Esophagus muscularis mucosa (tissue), 4 donors: ENCODE results near the gene PIP4K2A. TPM values are rescaled to one million over a fixed set of nuclear protein-coding genes. Genes with fewer than 3 reads are reported as not detected.

Source experiments
- DNase-seq: peaks from one replicate; pipeline ENCODE4 v3.0.0-alpha.2; 2017; ENCODE audit errors: extremely low spot score
- H3K27ac ChIP-seq, 4 donors: fragments of 200-600 bp; sonication (generic); replicated peaks in 1 of 4; 1 replicate in 3 of 4; 2 replicates in 1 of 4; pipeline ENCODE4 v1.5.1; 2016 to 2019; ENCODE audit warnings: mild to moderate bottlenecking in 1 of 4
- H3K27me3 ChIP-seq, 4 donors: fragments of 200-600 bp; sonication (generic); one replicate each; pipeline versions ENCODE4 v1.5.1 to v1.6.0; 2016 to 2019
- H3K36me3 ChIP-seq, 4 donors: fragments of 200-600 bp; sonication (generic); one replicate each; pipeline ENCODE4 v1.5.1; 2016 to 2019
- H3K4me1 ChIP-seq, 4 donors: fragments of 200-600 bp; sonication (generic); one replicate each; pipeline ENCODE4 v1.5.1; 2016 to 2019
- H3K4me3 ChIP-seq, 4 donors: fragments of 200-600 bp; sonication (generic); 1 replicate in 2 of 4; 2 replicates in 2 of 4; pipeline ENCODE4 v1.5.1; 2016 to 2019; ENCODE audit warnings: mild to moderate bottlenecking in 4 of 4, moderate library complexity in 1 of 4
- H3K9me3 ChIP-seq, 4 donors: fragments of 200-600 bp; sonication (generic); 1 replicate in 3 of 4; 2 replicates in 1 of 4; pipeline ENCODE4 v1.5.1; 2016 to 2019
- CTCF ChIP-seq, 3 experiments: fragments of 200-600 bp in 2 of 3; fragments of 450-650 bp in 1 of 3; sonication (generic) in 2 of 3; IDR thresholded peaks; one replicate each; pipeline ENCODE4 v1.5.1; 2017 to 2019; ENCODE audit warnings: antibody characterized with exemption in 3 of 3, mild to moderate bottlenecking in 2 of 3, moderate library complexity in 1 of 3
- EP300 ChIP-seq: sonication (generic); formaldehyde crosslinking; IDR thresholded peaks from one replicate; pipeline ENCODE4 v1.6.1; 2017; ENCODE audit warnings: antibody characterized with exemption
- POLR2A ChIP-seq: fragments of 450-650 bp; IDR thresholded peaks from one replicate; pipeline ENCODE4 v1.6.1; 2017; ENCODE audit warnings: antibody characterized with exemption, moderate library complexity, mild to moderate bottlenecking, low read depth
- POLR2AphosphoS5 ChIP-seq, 2 donors: sonication (generic); formaldehyde crosslinking; IDR thresholded peaks; one replicate each; pipeline ENCODE4 v1.6.1; 2017; ENCODE audit warnings: antibody characterized with exemption in 2 of 2
- WGBS: methylation state at CpG from one replicate; pipeline ENCODE4 v1.1.5; 2018; 5-methylcytosine and 5-hydroxymethylcytosine counted together
- intact Hi-C: fragments of 100-400 bp; cut with DNase I; formaldehyde crosslinking; loops from one replicate; pipeline ENCODE4 v1.15.1; 2023
- total RNA-seq, 4 donors: library from RNA; depleted of rRNA; stranded (reverse); fragments of >200 nt; gene quantifications; one replicate each; pipeline versions ENCODE4 v1.1.0 to v1.2.1, GENCODE V29; 2016

The PIP4K2A gene
- total RNA-seq, 4 donors from 2014 or later: 26.2 to 34.3 (median 32.5) TPM

DNA sequence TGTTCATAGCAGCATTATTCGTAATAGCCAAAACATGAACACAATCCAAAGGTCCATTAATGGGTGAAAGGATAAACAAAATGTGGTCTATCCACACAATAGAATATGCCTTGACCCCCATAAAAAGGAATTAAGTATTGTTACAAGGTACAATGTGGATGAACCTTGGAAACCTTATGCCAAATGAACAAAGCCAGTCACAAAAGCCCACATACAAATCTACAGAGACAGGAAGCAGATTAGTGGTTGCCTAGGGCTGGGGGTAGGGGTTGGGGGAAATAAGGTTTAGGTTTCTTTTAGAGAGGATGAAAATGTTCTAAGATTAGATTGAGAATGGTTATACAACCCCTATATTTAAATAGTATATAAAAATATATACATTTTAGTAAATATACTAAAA lies 34.8 kb downstream of the PIP4K2A start:
- H3K27ac ChIP-seq: no peak overlapping the region
- 95% methylated on average over 1 of the region's 1 CpG for WGBS
- H3K4me1 ChIP-seq: peaks cover 18 to 43% (median 36%) of the 10 kb centered on the region in 4 donors
- H3K27me3 ChIP-seq: no peaks in the 10 kb centered on the region
- intact Hi-C loops: no loop called here
- no peak overlapping the region for H3K4me3 ChIP-seq
- DNase-seq: no peak
- no peaks in the 10 kb centered on the region for H3K9me3 ChIP-seq
- TF ChIP-seq CTCF (IDR thresholded peaks at IDR 0.05): no peak
- TF ChIP-seq POLR2A: no peak
- TF ChIP-seq POLR2AphosphoS5 (IDR thresholded peaks at IDR 0.05): no peak
- no peak for TF ChIP-seq EP300
- no peaks in the 10 kb centered on the region for H3K36me3 ChIP-seq

DNA sequence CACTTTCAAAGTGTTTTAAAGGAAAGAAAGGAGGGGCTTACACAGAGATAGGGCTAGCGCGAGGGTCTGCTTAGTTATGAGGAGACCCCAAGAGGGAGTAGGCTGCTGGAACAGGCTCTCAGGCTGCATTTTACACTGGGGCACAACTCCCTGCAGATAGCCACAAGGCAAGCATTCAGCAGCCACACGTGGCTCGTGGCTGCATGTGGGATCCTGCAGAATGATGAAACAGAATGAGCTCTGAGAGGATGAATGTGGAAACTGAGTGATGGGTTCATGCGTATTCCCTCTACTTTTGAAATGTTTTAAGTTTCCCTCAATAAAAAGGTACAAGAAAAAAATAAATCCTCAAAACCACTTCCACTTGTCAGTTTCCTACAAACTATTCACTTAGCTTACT lies 37.0 kb downstream of the PIP4K2A start:
- Histone ChIP-seq H3K9me3 (no peaks in the 10 kb centered on the region), H3K4me1 (peaks cover 7 to 43% (median 23%) of the 10 kb centered on the region in 4 donors), H3K27ac (no peak overlapping the region), H3K36me3 (no peaks in the 10 kb centered on the region), H3K27me3 (no peaks in the 10 kb centered on the region), H3K4me3 (no peak overlapping the region)
- no peak for DNase-seq
- intact Hi-C loops: no loop called here
- WGBS: 92% methylated on average over 5 of the region's 5 CpGs
- no peak for TF ChIP-seq CTCF (IDR thresholded peaks at IDR 0.05)
- no peak for TF ChIP-seq EP300
- no peak for TF ChIP-seq POLR2A
- TF ChIP-seq POLR2AphosphoS5 (IDR thresholded peaks at IDR 0.05): no peak

GRCh38 chr10:22676435-22676834 lies 37.9 kb downstream of the PIP4K2A start:
- H3K36me3 ChIP-seq: no peaks in the 10 kb centered on the region
- no peak for TF ChIP-seq POLR2A
- no peak for TF ChIP-seq POLR2AphosphoS5 (IDR thresholded peaks at IDR 0.05)
- no peak for TF ChIP-seq EP300
- no peak for TF ChIP-seq CTCF (IDR thresholded peaks at IDR 0.05)
- H3K4me1 ChIP-seq: peaks cover 0 to 36% (median 14%) of the 10 kb centered on the region in 4 donors
- DNase-seq: no peak
- no peak overlapping the region for H3K4me3 ChIP-seq
- intact Hi-C loops: no loop called here
- H3K9me3 ChIP-seq: no peaks in the 10 kb centered on the region
- WGBS: 100% methylated on average over 1 of the region's 1 CpG
- no peaks in the 10 kb centered on the region for H3K27me3 ChIP-seq
- H3K27ac ChIP-seq: no peak overlapping the region

GRCh38 chr10:22674573-22674930 lies 39.8 kb downstream of the PIP4K2A start:
- 78% methylated on average over 3 of the region's 3 CpGs for WGBS
- no peak for DNase-seq
- intact Hi-C loops: no loop called here

More at GRCh38 chr10:22674573-22674930, 39.8 kb downstream of the PIP4K2A start:
- no peaks in the 10 kb centered on the region for H3K9me3 ChIP-seq
- H3K27ac ChIP-seq: no peak overlapping the region
- TF ChIP-seq CTCF (IDR thresholded peaks at IDR 0.05) (no peak), POLR2AphosphoS5 (IDR thresholded peaks at IDR 0.05) (no peak), EP300 (no peak), POLR2A (no peak)
- no peaks in the 10 kb centered on the region for H3K36me3 ChIP-seq
- no peaks in the 10 kb centered on the region for H3K27me3 ChIP-seq
- peaks cover 0 to 41% (median 23%) of the 10 kb centered on the region in 4 donors for H3K4me1 ChIP-seq
- H3K4me3 ChIP-seq: no peak overlapping the region
